ENCODE data around the gene ANAPC5.

Gene ANAPC5

GRCh38 chr12:121293603-121294002 lies 58.6 kb downstream of the ANAPC5 start:
- Histone ChIP-seq H3K79me2 (ENCODE audit: control insufficient read depth, low read length) (peaks cover 70% of the 10 kb centered on the region), H3K9me2 (replicated peaks; ENCODE audit: control insufficient read depth, low read length) (no peaks in the 10 kb centered on the region), H3K27ac (ENCODE audit: low read depth, low read length) (no peak overlapping the region), H3K27me3 (ENCODE audit: control insufficient read depth, low read length) (no peaks in the 10 kb centered on the region; the same call in 1 of the 2 replicates), H3K4me2 (ENCODE audit: low read length) (no peak overlapping the region), H3K9me3 (ENCODE audit: control insufficient read depth, insufficient read depth, low read length) (no peaks in the 10 kb centered on the region), H4K20me1 (ENCODE audit: control insufficient read depth, insufficient read depth, low read depth, low read length) (0 out of 2 replicates have a peak, but pooled peaks cover 3% of the 10 kb centered on the region), H3K4me3 (ENCODE audit: low read length) (no peak overlapping the region), H3K36me3 (ENCODE audit: control insufficient read depth, low read length) (peaks cover 32% of the 10 kb centered on the region), H3F3A (ENCODE audit: control insufficient read depth, insufficient read depth) (peaks cover 4% of the 10 kb centered on the region), H3K4me1 (ENCODE audit: control insufficient read depth, low read length) (peaks cover 22% of the 10 kb centered on the region)
- TF ChIP-seq CTCF (IDR thresholded peaks at IDR 0.05; ENCODE audit: low read depth, low read length, poor library complexity, severe bottlenecking) (no peak), EZH2phosphoT487 (IDR thresholded peaks at IDR 0.05; ENCODE audit: borderline replicate concordance, low read length) (no peak)

GRCh38 chr12:121290410-121290809 lies 61.8 kb downstream of the ANAPC5 start:
- Histone ChIP-seq H3K79me2 (ENCODE audit: control insufficient read depth, low read length) (peaks cover 83% of the 10 kb centered on the region), H3K27ac (ENCODE audit: low read depth, low read length) (no peak overlapping the region)

GRCh38 chr12:121289962-121290361 lies 62.2 kb downstream of the ANAPC5 start:
- H4K20me1 ChIP-seq (ENCODE audit: control insufficient read depth, insufficient read depth, low read depth, low read length) = 0 out of 2 replicates have a peak, but pooled peaks cover 3% of the 10 kb centered on the region
- no peaks in the 10 kb centered on the region for H3K9me3 ChIP-seq (ENCODE audit: control insufficient read depth, insufficient read depth, low read length)

More at GRCh38 chr12:121290410-121290809, 61.8 kb downstream of the ANAPC5 start:
- Histone ChIP-seq H4K20me1 (ENCODE audit: control insufficient read depth, insufficient read depth, low read depth, low read length) (0 out of 2 replicates have a peak, but pooled peaks cover 3% of the 10 kb centered on the region), H3F3A (ENCODE audit: control insufficient read depth, insufficient read depth) (no peaks in the 10 kb centered on the region), H3K9me3 (ENCODE audit: control insufficient read depth, insufficient read depth, low read length) (no peaks in the 10 kb centered on the region), H3K4me1 (ENCODE audit: control insufficient read depth, low read length) (peaks cover 16% of the 10 kb centered on the region), H3K27me3 (ENCODE audit: control insufficient read depth, low read length) (no peaks in the 10 kb centered on the region), H3K4me2 (ENCODE audit: low read length) (no peak overlapping the region), H3K9me2 (replicated peaks; ENCODE audit: control insufficient read depth, low read length) (no peaks in the 10 kb centered on the region), H3K4me3 (ENCODE audit: low read length) (no peak overlapping the region), H3K36me3 (ENCODE audit: control insufficient read depth, low read length) (peaks cover 24% of the 10 kb centered on the region)
- TF ChIP-seq CTCF (IDR thresholded peaks at IDR 0.05; ENCODE audit: low read depth, low read length, poor library complexity, severe bottlenecking) (no peak), EZH2phosphoT487 (IDR thresholded peaks at IDR 0.05; ENCODE audit: borderline replicate concordance, low read length) (no peak)

More at GRCh38 chr12:121289962-121290361, 62.2 kb downstream of the ANAPC5 start:
- no peaks in the 10 kb centered on the region for H3K27me3 ChIP-seq (ENCODE audit: control insufficient read depth, low read length)
- H3K4me2 ChIP-seq (ENCODE audit: low read length) = no peak overlapping the region
- H3K9me2 ChIP-seq (replicated peaks; ENCODE audit: control insufficient read depth, low read length) = no peaks in the 10 kb centered on the region
- H3K36me3 ChIP-seq (ENCODE audit: control insufficient read depth, low read length) = peaks cover 25% of the 10 kb centered on the region
- no peak overlapping the region for H3K27ac ChIP-seq (ENCODE audit: low read depth, low read length)
- H3K79me2 ChIP-seq (ENCODE audit: control insufficient read depth, low read length) = peaks cover 79% of the 10 kb centered on the region
- H3K4me1 ChIP-seq (ENCODE audit: control insufficient read depth, low read length) = peaks cover 11% of the 10 kb centered on the region
- no peaks in the 10 kb centered on the region for H3F3A ChIP-seq (ENCODE audit: control insufficient read depth, insufficient read depth)
- H3K4me3 ChIP-seq (ENCODE audit: low read length) = no peak overlapping the region
- TF ChIP-seq EZH2phosphoT487 (IDR thresholded peaks at IDR 0.05; ENCODE audit: borderline replicate concordance, low read length) (no peak), CTCF (IDR thresholded peaks at IDR 0.05; ENCODE audit: low read depth, low read length, poor library complexity, severe bottlenecking) (no peak)

All from DOHH2 (cell line).